Body of pancreas (tissue), 4 donors: ENCODE data around the gene ABLIM1. TPM values are rescaled to one million over a fixed set of nuclear protein-coding genes. Genes with fewer than 3 reads are reported as not detected.

ENCODE experiments used
- ATAC-seq: fragments of 150-250 bp; one replicate; pipeline ENCODE4 v1.9.1; 2016
- DNase-seq, 4 donors: peaks; one replicate each; pipeline ENCODE4 v3.0.0-alpha.2; 2019
- H3K27ac ChIP-seq, 4 donors: fragments of 200-600 bp; sonication (generic); 1 replicate in 3 of 4; 2 replicates in 1 of 4; pipeline versions ENCODE4 v1.5.1 to v1.6.1; 2016 to 2019; ENCODE audit warnings: mild to moderate bottlenecking in 1 of 4, mixed read lengths in 1 of 4, moderate library complexity in 1 of 4
- H3K27me3 ChIP-seq, 2 donors: fragments of 200-600 bp; sonication (generic); one replicate each; pipeline ENCODE4 v1.6.0; 2016; ENCODE audit warnings: mild to moderate bottlenecking in 1 of 2
- H3K36me3 ChIP-seq, 2 donors: fragments of 200-600 bp; sonication (generic); replicated peaks in 1 of 2; 2 replicates each; pipeline ENCODE4 v1.5.1; 2016; ENCODE audit warnings: low read depth in 2 of 2; ENCODE audit not compliant: insufficient read depth in 1 of 2
- H3K4me1 ChIP-seq: fragments of 200-600 bp; sonication (generic); one replicate; pipeline ENCODE4 v1.6.0; 2016
- H3K4me3 ChIP-seq, 2 donors: fragments of 200-600 bp; sonication (generic); 1 replicate in 1 of 2; 2 replicates in 1 of 2; pipeline ENCODE4 v1.5.1; 2016 to 2019
- H3K9me3 ChIP-seq, 3 donors: fragments of 200-600 bp; sonication (generic); 1 replicate in 2 of 3; 2 replicates in 1 of 3; pipeline ENCODE4 v1.5.1; 2016
- CTCF ChIP-seq, 7 experiments: fragments of 450-650 bp in 4 of 7; fragments of 200-600 bp in 3 of 7; sonication (generic) in 3 of 7; IDR thresholded peaks; one replicate each; pipeline ENCODE4 v1.5.1; 2016 to 2019; ENCODE audit warnings: antibody characterized with exemption in 7 of 7
- POLR2A ChIP-seq, 3 donors: fragments of 450-650 bp; IDR thresholded peaks; one replicate each; pipeline ENCODE4 v1.6.1; 2016; ENCODE audit warnings: antibody characterized with exemption in 3 of 3, mild to moderate bottlenecking in 2 of 3
- WGBS, 2 donors: methylation state at CpG; one replicate each; pipeline ENCODE4 v1.1.5; 2017; 5-methylcytosine and 5-hydroxymethylcytosine counted together
- intact Hi-C: fragments of 100-400 bp; cut with DNase I; formaldehyde crosslinking; loops from one replicate; pipeline ENCODE4 v1.15.1; 2023
- total RNA-seq, 2 donors: library from RNA; depleted of rRNA; stranded (reverse); fragments of >200 nt; gene quantifications; one replicate each; pipeline ENCODE4 v1.1.0, GENCODE V29; 2016

Gene ABLIM1
- total RNA-seq, 2 donors from 2014 or later, result 34.6 to 54.7 TPM

GRCh38 chr10:114427124-114427852 is 230.8 kb downstream of the ABLIM1 start:
- TF ChIP-seq POLR2A (IDR thresholded peaks at IDR 0.05) (peak in 2 of 3 donors; percentile 10 to 17), CTCF (IDR thresholded peaks at IDR 0.05) (peak in 1 of 7 experiments; percentile 7)
- peaks cover 53% of the 10 kb centered on the region for H3K4me1 ChIP-seq
- intact Hi-C loops, result no loop called here

GRCh38 chr10:114426476-114426875 is 231.6 kb downstream of the ABLIM1 start:
- DNase-seq, result peak in 1 of 4 donors; percentile 14
- H3K4me3 ChIP-seq, result no peak overlapping the region
- H3K36me3 ChIP-seq, result no peaks in the 10 kb centered on the region
- no peak for ATAC-seq
- intact Hi-C loops, result no loop called here
- TF ChIP-seq CTCF (IDR thresholded peaks at IDR 0.05) (no peak), POLR2A (IDR thresholded peaks at IDR 0.05) (no peak)
- H3K9me3 ChIP-seq, result no peaks in the 10 kb centered on the region
- peaks cover 46% of the 10 kb centered on the region for H3K4me1 ChIP-seq
- H3K27ac ChIP-seq, result peak overlapping the region; percentile 63 to 78 (median 70)
- WGBS, 2 donors, result 51 to 52% methylated on average over 5 of the region's 5 CpGs
- no peaks in the 10 kb centered on the region for H3K27me3 ChIP-seq

More at GRCh38 chr10:114427124-114427852, 230.8 kb downstream of the ABLIM1 start:
- H3K4me3 ChIP-seq, result no peak overlapping the region
- no peaks in the 10 kb centered on the region for H3K36me3 ChIP-seq
- H3K27me3 ChIP-seq, result no peaks in the 10 kb centered on the region
- H3K27ac ChIP-seq, result peak overlapping the region; percentile 63 to 78 (median 70)
- H3K9me3 ChIP-seq, result no peaks in the 10 kb centered on the region
- peak; percentile 49 for ATAC-seq
- peak in 1 of 4 donors; percentile 20 for DNase-seq
- 65 to 80% methylated on average over 8 to 9 of the region's 9 CpGs for WGBS, 2 donors

- no peak for TF ChIP-seq POLR2A (IDR thresholded peaks at IDR 0.05)
- no peak for TF ChIP-seq CTCF (IDR thresholded peaks at IDR 0.05)
- WGBS, 2 donors, result 82 to 94% methylated on average over 4 of the region's 4 CpGs
- intact Hi-C loops, result no loop called here
- Histone ChIP-seq H3K4me1 (no peaks in the 10 kb centered on the region), H3K27me3 (no peaks in the 10 kb centered on the region), H3K9me3 (no peaks in the 10 kb centered on the region), H3K4me3 (no peak overlapping the region), H3K27ac (no peak overlapping the region), H3K36me3 (no peaks in the 10 kb centered on the region)
- ATAC-seq (no peak), DNase-seq (no peak)
Observed at GRCh38 chr10:114420811-114421485, 237.1 kb downstream of the ABLIM1 start.

GRCh38 chr10:114418109-114418508 is 240.0 kb downstream of the ABLIM1 start:
- no peak for DNase-seq
- ATAC-seq, result no peak
- Histone ChIP-seq H3K36me3 (no peaks in the 10 kb centered on the region), H3K27me3 (no peaks in the 10 kb centered on the region), H3K4me3 (no peak overlapping the region), H3K9me3 (no peaks in the 10 kb centered on the region), H3K4me1 (peaks cover 6% of the 10 kb centered on the region), H3K27ac (no peak overlapping the region)
- 88 to 89% methylated on average over 1 of the region's 1 CpG for WGBS, 2 donors
- intact Hi-C loops, result no loop called here
- TF ChIP-seq POLR2A (IDR thresholded peaks at IDR 0.05) (no peak), CTCF (IDR thresholded peaks at IDR 0.05) (no peak)
